ENCODE data around the gene TSPAN14. TPM values are rescaled to one million over a fixed set of nuclear protein-coding genes. Genes with fewer than 3 reads are reported as not detected.
"Not testable (repeated sequence)": the region's sequence is repeated elsewhere in the genome, so short reads cannot be mapped to it uniquely, and the experiment has no call there.

The TSPAN14 gene
- 10 to 100 TPM; 35.8 to 53.1 (median 46.3) TPM for polyA plus RNA-seq (ENCODE audit: insufficient read length in 10 of 10)
- long read RNA-seq, donor 1, full-length matches to known transcripts: 5 of 12 reads
- long read RNA-seq, donor 1, partial matches to known transcripts: 7 of 12 reads
- long read RNA-seq, donor 1, other reads (novel, unspliced or antisense): 0 of 12 reads
- long read RNA-seq, donor 2, full-length matches to known transcripts: 2 of 16 reads
- long read RNA-seq, donor 2, partial matches to known transcripts: 14 of 16 reads
- long read RNA-seq, donor 2, other reads (novel, unspliced or antisense): 0 of 16 reads
- long read RNA-seq, donor 3: 0 reads
- long read RNA-seq, donor 4, full-length matches to known transcripts: 2 of 32 reads
- long read RNA-seq, donor 4, partial matches to known transcripts: 30 of 32 reads
- long read RNA-seq, donor 4, other reads (novel, unspliced or antisense): 0 of 32 reads
- long read RNA-seq, donor 5, full-length matches to known transcripts: 8 of 14 reads
- long read RNA-seq, donor 5, partial matches to known transcripts: 0 of 14 reads
- long read RNA-seq, donor 5, other reads (novel, unspliced or antisense): 6 of 14 reads
- long read RNA-seq, donor 6, full-length matches to known transcripts: 3 of 3 reads
- long read RNA-seq, donor 6, partial matches to known transcripts: 0 of 3 reads
- long read RNA-seq, donor 6, other reads (novel, unspliced or antisense): 0 of 3 reads
- long read RNA-seq, donor 7, full-length matches to known transcripts: 7 of 14 reads
- long read RNA-seq, donor 7, partial matches to known transcripts: 7 of 14 reads
- long read RNA-seq, donor 7, other reads (novel, unspliced or antisense): 0 of 14 reads
- long read RNA-seq, donor 8, full-length matches to known transcripts: 4 of 24 reads
- long read RNA-seq, donor 8, partial matches to known transcripts: 20 of 24 reads
- long read RNA-seq, donor 8, other reads (novel, unspliced or antisense): 0 of 24 reads
- long read RNA-seq, donor 9, full-length matches to known transcripts: 2 of 2 reads
- long read RNA-seq, donor 9, partial matches to known transcripts: 0 of 2 reads
- long read RNA-seq, donor 9, other reads (novel, unspliced or antisense): 0 of 2 reads

- DNase-seq: peak; percentile 64 to 91 (median 78)
These were observed at the start of gene TSPAN14 for GRCh38 chr10:80453842-80454512. Gene TSPAN14, plus strand, starts transcription at chr10:80454310. Its CDS starts 34,924 bp downstream, at chr10:80489234.

GRCh38 chr10:80405035-80405434 lies 49.1 kb upstream of the TSPAN14 start:
- DNase-seq: no peak

GRCh38 chr10:80405626-80406025 lies 48.5 kb upstream of the TSPAN14 start:
- DNase-seq: peak in 1 of 3 donors; percentile 65

- no peak for DNase-seq
These were observed 47.9 kb upstream of the TSPAN14 start for GRCh38 chr10:80406204-80406603.

- no peak for DNase-seq
These were observed 46.3 kb upstream of the TSPAN14 start for GRCh38 chr10:80407812-80408241.

- peak; percentile 74 to 93 (median 79) for DNase-seq
These were observed 45.6 kb upstream of the TSPAN14 start, which contains the start of gene PRXL2A for GRCh38 chr10:80408242-80409101. Gene PRXL2A, plus strand, starts transcription at chr10:80408551. Its CDS starts 11,917 bp downstream, at chr10:80420468.

- DNase-seq: no peak
These were observed 45.0 kb upstream of the TSPAN14 start for GRCh38 chr10:80409121-80409520.

GRCh38 chr10:80410122-80410521 lies 44.0 kb upstream of the TSPAN14 start:
- DNase-seq: no peak

GRCh38 chr10:80410578-80411145 lies 43.4 kb upstream of the TSPAN14 start:
- no peak for DNase-seq

GRCh38 chr10:80411267-80411668 lies 42.8 kb upstream of the TSPAN14 start:
- DNase-seq: no peak

GRCh38 chr10:80411681-80412220 lies 42.4 kb upstream of the TSPAN14 start:
- no peak for DNase-seq

- DNase-seq: no peak
These were observed 41.6 kb upstream of the TSPAN14 start for GRCh38 chr10:80412486-80412885.

- peak in 2 of 3 donors; percentile 61 to 68 for DNase-seq
These were observed 40.7 kb upstream of the TSPAN14 start for GRCh38 chr10:80413271-80413996.

- peak in 2 of 3 donors; percentile 14 to 36 for DNase-seq
These were observed 39.8 kb upstream of the TSPAN14 start for GRCh38 chr10:80414142-80414895.

GRCh38 chr10:80415734-80416478 lies 38.2 kb upstream of the TSPAN14 start:
- DNase-seq: no peak

GRCh38 chr10:80416479-80417098 lies 37.5 kb upstream of the TSPAN14 start:
- peak; percentile 79 to 92 (median 84) for DNase-seq

- not testable (repeated sequence) for DNase-seq
These were observed 36.9 kb upstream of the TSPAN14 start for GRCh38 chr10:80417256-80417655.

All from muscle of back (tissue), 13 donors.